ENCODE results near the gene FOS.

The FOS gene

GRCh38 chr14:75278422-75279152 is at the start of gene FOS:
Gene FOS (plus strand): TSS chr14:75278828. CDS start chr14:75278983, 155 bp downstream.
- TF ChIP-seq, protein P1, sequence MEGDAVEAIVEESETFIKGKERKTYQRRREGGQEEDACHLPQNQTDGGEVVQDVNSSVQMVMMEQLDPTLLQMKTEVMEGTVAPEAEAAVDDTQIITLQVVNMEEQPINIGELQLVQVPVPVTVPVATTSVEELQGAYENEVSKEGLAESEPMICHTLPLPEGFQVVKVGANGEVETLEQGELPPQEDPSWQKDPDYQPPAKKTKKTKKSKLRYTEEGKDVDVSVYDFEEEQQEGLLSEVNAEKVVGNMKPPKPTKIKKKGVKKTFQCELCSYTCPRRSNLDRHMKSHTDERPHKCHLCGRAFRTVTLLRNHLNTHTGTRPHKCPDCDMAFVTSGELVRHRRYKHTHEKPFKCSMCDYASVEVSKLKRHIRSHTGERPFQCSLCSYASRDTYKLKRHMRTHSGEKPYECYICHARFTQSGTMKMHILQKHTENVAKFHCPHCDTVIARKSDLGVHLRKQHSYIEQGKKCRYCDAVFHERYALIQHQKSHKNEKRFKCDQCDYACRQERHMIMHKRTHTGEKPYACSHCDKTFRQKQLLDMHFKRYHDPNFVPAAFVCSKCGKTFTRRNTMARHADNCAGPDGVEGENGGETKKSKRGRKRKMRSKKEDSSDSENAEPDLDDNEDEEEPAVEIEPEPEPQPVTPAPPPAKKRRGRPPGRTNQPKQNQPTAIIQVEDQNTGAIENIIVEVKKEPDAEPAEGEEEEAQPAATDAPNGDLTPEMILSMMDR (IDR thresholded peaks at IDR 0.05; ENCODE audit: extremely low read depth, insufficient read depth, missing control alignments) = no peak
- DNase-seq (ENCODE audit: low spot score) = peak; percentile 99
- in situ Hi-C loops (cut with MboI; ENCODE audit: low pct_unique_long_range_greater_than_20kb, low sequenced_read_pairs, unreplicated experiment) = no loop called here

GRCh38 chr14:75229661-75230139 is 48.9 kb upstream of the FOS start:
- in situ Hi-C loops (cut with MboI; ENCODE audit: low pct_unique_long_range_greater_than_20kb, low sequenced_read_pairs, unreplicated experiment) = no loop called here
- TF ChIP-seq, protein P1 (IDR thresholded peaks at IDR 0.05; ENCODE audit: extremely low read depth, insufficient read depth, missing control alignments) = no peak
- no peak for DNase-seq (ENCODE audit: low spot score)

DNA sequence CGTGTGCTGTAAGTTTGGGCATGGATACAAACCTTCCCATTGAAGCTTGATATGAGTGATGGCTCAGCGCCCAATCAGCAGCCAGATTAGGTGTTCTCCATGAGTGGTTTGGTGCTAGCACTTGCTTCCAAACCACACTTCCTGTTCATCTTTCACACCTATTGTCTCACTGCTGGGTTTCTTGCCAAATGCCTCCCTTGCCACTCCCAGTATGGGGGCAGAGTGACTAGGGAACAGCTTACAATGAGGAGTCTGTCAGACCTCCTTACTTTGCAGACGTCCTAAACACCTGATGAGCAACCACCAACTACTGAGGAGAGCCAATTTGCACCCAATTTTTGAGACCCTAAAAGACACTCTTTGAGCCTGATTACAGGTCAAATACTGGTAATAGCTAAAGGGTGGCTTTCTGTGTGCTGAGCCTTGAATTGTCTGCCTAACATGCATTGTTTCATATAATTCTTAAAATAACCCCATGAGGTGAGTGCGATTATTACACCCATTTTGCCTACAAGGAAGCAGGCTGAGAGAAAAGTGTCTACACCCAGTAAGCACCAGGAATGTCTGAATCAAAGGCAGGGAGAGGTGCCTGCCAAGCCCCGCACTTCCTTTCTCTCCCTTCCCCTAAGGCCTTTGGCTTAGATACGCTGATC is 48.4 kb upstream of the FOS start:
- in situ Hi-C loops (cut with MboI; ENCODE audit: low pct_unique_long_range_greater_than_20kb, low sequenced_read_pairs, unreplicated experiment) = no loop called here
- no peak for DNase-seq (ENCODE audit: low spot score)
- TF ChIP-seq, protein P1 (IDR thresholded peaks at IDR 0.05; ENCODE audit: extremely low read depth, insufficient read depth, missing control alignments) = no peak

GRCh38 chr14:75231320-75231719 is 47.3 kb upstream of the FOS start:
- DNase-seq (ENCODE audit: low spot score) = no peak
- in situ Hi-C loops (cut with MboI; ENCODE audit: low pct_unique_long_range_greater_than_20kb, low sequenced_read_pairs, unreplicated experiment) = no loop called here
- TF ChIP-seq, protein P1 (IDR thresholded peaks at IDR 0.05; ENCODE audit: extremely low read depth, insufficient read depth, missing control alignments) = no peak

DNA sequence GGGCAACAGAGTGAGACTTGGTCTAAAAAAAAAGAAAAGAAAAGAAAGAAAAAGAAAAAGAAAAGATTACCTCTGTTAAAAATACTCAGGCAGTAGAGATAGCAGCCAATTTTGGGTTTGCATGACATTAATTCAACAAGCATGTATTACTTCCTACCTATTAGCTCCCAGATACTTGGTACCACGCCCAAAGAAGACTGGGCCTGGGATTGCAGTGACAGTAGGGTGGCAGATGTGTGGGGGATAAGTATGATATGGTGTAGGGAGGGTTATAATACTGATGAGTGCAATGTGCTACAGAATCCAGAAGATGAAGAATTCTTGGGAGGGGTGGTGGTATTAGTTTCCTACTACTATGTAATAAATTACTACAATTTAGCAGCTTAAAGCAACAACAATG is 46.4 kb upstream of the FOS start:
- in situ Hi-C loops (cut with MboI; ENCODE audit: low pct_unique_long_range_greater_than_20kb, low sequenced_read_pairs, unreplicated experiment) = no loop called here
- no peak for DNase-seq (ENCODE audit: low spot score)
- TF ChIP-seq, protein P1 (IDR thresholded peaks at IDR 0.05; ENCODE audit: extremely low read depth, insufficient read depth, missing control alignments) = no peak

DNA sequence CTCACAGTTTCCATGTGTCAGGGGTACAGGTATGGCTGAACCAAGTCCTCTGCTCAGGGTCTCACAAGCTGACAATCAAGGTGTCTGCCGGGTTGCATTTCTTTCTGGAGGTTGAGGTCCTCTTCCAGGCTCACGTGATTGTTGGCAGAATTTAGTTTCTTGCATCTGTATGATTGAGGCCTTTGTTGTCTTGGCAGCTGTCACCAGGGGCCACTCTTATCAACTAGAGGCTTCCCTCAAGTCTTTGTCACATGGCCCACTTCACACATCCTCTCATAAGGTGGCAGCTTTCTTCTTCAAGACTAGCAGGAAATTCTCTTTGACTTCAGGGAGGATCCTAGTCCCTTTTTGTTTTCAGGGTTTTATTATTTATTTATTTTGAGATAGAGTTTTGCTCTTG is 46.0 kb upstream of the FOS start:
- no peak for DNase-seq (ENCODE audit: low spot score)
- TF ChIP-seq, protein P1 (IDR thresholded peaks at IDR 0.05; ENCODE audit: extremely low read depth, insufficient read depth, missing control alignments) = no peak
- in situ Hi-C loops (cut with MboI; ENCODE audit: low pct_unique_long_range_greater_than_20kb, low sequenced_read_pairs, unreplicated experiment) = no loop called here

Data from GM13977 (cell line).